Measurements from ENCODE around the gene CNTFR.
"Not testable (repeated sequence)": the region's sequence is repeated elsewhere in the genome, so short reads cannot be mapped to it uniquely, and the experiment has no call there.

Gene CNTFR

GRCh38 chr9:34589636-34590380 is at the start of gene CNTFR:
TSS of gene CNTFR (minus strand) at chr9:34589724. CDS start at chr9:34568981, 20,743 bp downstream.
- peak; percentile 85 for DNase-seq (ENCODE audit: low spot score)

GRCh38 chr9:34639322-34639721 is 49.8 kb upstream of the CNTFR start:
- DNase-seq (ENCODE audit: low spot score) = not testable (repeated sequence)

DNA sequence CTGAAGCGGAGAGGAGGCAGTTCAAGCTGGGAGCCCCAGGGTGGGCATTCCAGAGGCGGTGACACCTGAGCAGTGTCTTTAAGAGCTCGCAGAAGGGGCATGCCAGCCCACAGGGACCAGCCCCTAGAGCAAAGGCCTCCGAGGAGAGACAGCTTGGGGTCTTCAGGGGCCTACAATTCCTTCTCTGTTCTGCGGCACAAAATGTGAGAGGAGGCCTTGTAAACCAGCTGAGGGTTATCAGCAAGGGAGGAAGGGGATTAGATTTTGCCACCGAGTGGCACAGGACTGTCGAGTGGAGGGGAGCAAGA is 48.6 kb upstream of the CNTFR start:
- no peak for DNase-seq (ENCODE audit: low spot score)

- DNase-seq (ENCODE audit: low spot score) = peak; percentile 96
Observed at GRCh38 chr9:34637356-34638137, 48.0 kb upstream of the CNTFR start, which contains the start of gene SIGMAR1. TSS of gene SIGMAR1 (minus strand) at chr9:34637787. CDS start at chr9:34637697, 90 bp downstream.

GRCh38 chr9:34636791-34637355 is 47.3 kb upstream of the CNTFR start:
- DNase-seq (ENCODE audit: low spot score) = no peak

- DNase-seq (ENCODE audit: low spot score) = no peak
Observed at GRCh38 chr9:34635556-34635955, 46.0 kb upstream of the CNTFR start.

- DNase-seq (ENCODE audit: low spot score) = no peak
Observed at GRCh38 chr9:34634551-34635248, 45.2 kb upstream of the CNTFR start.

DNA sequence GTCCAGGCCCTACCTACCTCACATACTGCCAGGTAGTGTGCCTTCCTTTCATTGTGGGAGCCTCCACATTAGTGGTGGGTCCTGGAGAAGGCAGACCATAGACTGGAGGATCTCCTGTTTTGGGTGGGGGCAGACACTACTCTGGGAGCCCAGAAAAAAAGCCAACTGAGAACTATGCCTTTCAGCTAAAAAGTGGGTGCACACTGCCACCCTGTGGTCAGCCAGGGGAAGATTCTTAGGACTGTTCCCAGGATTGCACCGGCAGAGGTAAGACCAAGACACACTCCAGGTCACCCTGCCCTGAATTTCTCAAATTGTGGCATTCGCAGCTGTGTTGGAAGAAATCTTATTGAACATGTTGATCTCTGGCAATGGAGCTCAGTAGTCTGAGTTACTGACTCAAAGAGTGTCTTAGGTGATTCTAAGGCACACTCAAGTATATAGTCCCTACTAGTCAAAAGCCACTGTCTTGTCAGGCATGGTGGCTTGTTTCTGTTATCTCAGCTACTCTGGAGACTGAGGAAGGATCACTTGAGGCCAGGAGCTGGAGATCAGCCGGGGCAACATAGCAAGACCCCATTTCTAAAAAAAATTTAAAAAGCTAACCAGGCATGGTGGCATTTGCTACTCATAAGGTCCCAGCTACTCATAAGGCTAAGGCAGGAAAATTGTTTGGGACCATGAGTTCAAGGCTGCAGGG is 44.5 kb upstream of the CNTFR start:
- DNase-seq (ENCODE audit: low spot score) = peak; percentile 79

DNA sequence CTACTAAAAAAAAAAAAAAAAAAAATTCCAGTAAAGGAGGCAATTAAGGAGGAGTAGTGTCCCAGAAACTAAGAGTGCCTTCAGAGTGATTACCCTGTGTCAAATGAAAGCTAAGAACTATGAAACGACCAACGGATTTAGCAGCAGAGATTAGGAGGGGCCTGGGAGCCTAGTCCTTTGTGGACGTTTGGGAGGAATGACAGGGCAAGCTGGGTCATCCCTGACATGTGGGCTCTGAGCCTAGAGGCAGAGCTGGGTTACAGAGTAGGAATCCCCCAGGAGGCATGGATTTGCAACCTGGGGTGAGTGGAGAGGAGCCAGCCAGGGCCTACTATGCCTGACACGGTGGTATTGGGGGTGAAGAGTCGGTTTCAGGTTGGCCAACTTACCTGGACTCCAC is 43.6 kb upstream of the CNTFR start:
- no peak for DNase-seq (ENCODE audit: low spot score)

GRCh38 chr9:34630402-34631154 is 41.1 kb upstream of the CNTFR start:
- DNase-seq (ENCODE audit: low spot score) = no peak

GRCh38 chr9:34629491-34629808 is 39.9 kb upstream of the CNTFR start:
- DNase-seq (ENCODE audit: low spot score) = no peak

GRCh38 chr9:34628656-34629490 is 39.3 kb upstream of the CNTFR start, which contains the start of gene ARID3C:
TSS of gene ARID3C (minus strand) at chr9:34629066. CDS start at chr9:34628014, 1,052 bp downstream.
- DNase-seq (ENCODE audit: low spot score) = peak; percentile 79

- no peak for DNase-seq (ENCODE audit: low spot score)
Observed at GRCh38 chr9:34627716-34628655, 38.5 kb upstream of the CNTFR start.

- DNase-seq (ENCODE audit: low spot score) = no peak
Observed at GRCh38 chr9:34625186-34625486, 35.6 kb upstream of the CNTFR start.

GRCh38 chr9:34624475-34625185 is 35.1 kb upstream of the CNTFR start:
- DNase-seq (ENCODE audit: low spot score) = no peak

- no peak for DNase-seq (ENCODE audit: low spot score)
Observed at GRCh38 chr9:34623374-34624235, 34.1 kb upstream of the CNTFR start.

Data from D341Med (cell line).